OCI-LY1 (cell line): Measurements from ENCODE around the gene LMF2.

Experiments
- CTCF ChIP-seq: fragments of 200-600 bp; sonication (generic), shearing (Covaris generic); IDR thresholded peaks from 2 replicates; pipeline ENCODE4 v1.5.1; 2017; ENCODE audit warnings: mild to moderate bottlenecking, antibody characterized with exemption, low read length, moderate library complexity, mixed read lengths
- EZH2 ChIP-seq: fragments of 200-600 bp; sonication (generic), shearing (Covaris generic); IDR thresholded peaks from 2 replicates; pipeline ENCODE4 v1.8.0; 2017; ENCODE audit warnings: borderline replicate concordance, mixed run types, mild to moderate bottlenecking, antibody characterized with exemption, low read length, moderate library complexity, mixed read lengths

- no peak for TF ChIP-seq CTCF
- no peak for TF ChIP-seq EZH2
These were observed 20.8 kb downstream of the LMF2 start, which contains the start of gene MIOX for GRCh38 chr22:50486561-50487289.
